ENCODE measurements around the gene HK3. TPM values are rescaled to one million over a fixed set of nuclear protein-coding genes. Genes with fewer than 3 reads are reported as not detected.

The HK3 gene
- total and polyA plus RNA-seq, 12 donors, result 0.44 to 102 (median 15.2) TPM

GRCh38 chr5:176876506-176877431 lies 22.4 kb downstream of the HK3 start:
- no peak for DNase-seq
- Histone ChIP-seq H3K36me3 (replicated peaks in 1 of 2) (no peaks in the 10 kb centered on the region), H3K27ac (no peak overlapping the region), H3K4me1 (replicated peaks in 1 of 2) (no peaks in the 10 kb centered on the region), H3K4me3 (no peak overlapping the region), H3K27me3 (peaks cover 4% of the 10 kb centered on the region), H3K9me3 (replicated peaks in 1 of 3) (no peaks in the 10 kb centered on the region)
- WGBS, 4 donors, result 53 to 68% (median 57%) methylated on average over 10 to 24 of the region's 24 CpGs
- TF ChIP-seq CTCF (IDR thresholded peaks at IDR 0.05) (no peak), POLR2A (IDR thresholded peaks at IDR 0.05) (no peak)
- intact Hi-C loops (cut with DNase I), result no loop called here

- peaks cover 4% of the 10 kb centered on the region for H3K27me3 ChIP-seq
- H3K27ac ChIP-seq, result no peak overlapping the region
- intact Hi-C loops (cut with DNase I), result no loop called here
- H3K4me3 ChIP-seq, result no peak overlapping the region
- no peaks in the 10 kb centered on the region for H3K36me3 ChIP-seq (replicated peaks in 1 of 2)
- no peaks in the 10 kb centered on the region for H3K9me3 ChIP-seq (replicated peaks in 1 of 3)
- DNase-seq, result no peak
- no peaks in the 10 kb centered on the region for H3K4me1 ChIP-seq (replicated peaks in 1 of 2)
- WGBS, 4 donors, result 30 to 38% (median 35%) methylated on average over 24 to 27 of the region's 27 CpGs
- TF ChIP-seq CTCF (IDR thresholded peaks at IDR 0.05) (no peak), POLR2A (IDR thresholded peaks at IDR 0.05) (no peak)
Measured at GRCh38 chr5:176875783-176876505, 23.2 kb downstream of the HK3 start.

GRCh38 chr5:176875014-176875550 lies 24.1 kb downstream of the HK3 start:
- peaks cover 4% of the 10 kb centered on the region for H3K27me3 ChIP-seq
- WGBS, 4 donors, result 48 to 58% (median 51%) methylated on average over 17 of the region's 17 CpGs

More at GRCh38 chr5:176875014-176875550, 24.1 kb downstream of the HK3 start:
- no peak overlapping the region for H3K4me3 ChIP-seq
- intact Hi-C loops (cut with DNase I), result no loop called here
- no peaks in the 10 kb centered on the region for H3K4me1 ChIP-seq (replicated peaks in 1 of 2)
- H3K36me3 ChIP-seq (replicated peaks in 1 of 2), result no peaks in the 10 kb centered on the region
- no peak for DNase-seq
- TF ChIP-seq POLR2A (IDR thresholded peaks at IDR 0.05), result no peak
- no peak for TF ChIP-seq CTCF (IDR thresholded peaks at IDR 0.05)
- H3K27ac ChIP-seq, result no peak overlapping the region
- no peaks in the 10 kb centered on the region for H3K9me3 ChIP-seq (replicated peaks in 1 of 3)
